Immature natural killer cell (primary cell): ENCODE results near the gene PHLDB1. TPM values are rescaled to one million over a fixed set of nuclear protein-coding genes. Genes with fewer than 3 reads are reported as not detected.

Experiments
- DNase-seq, 3 donors: peaks; one replicate each; pipeline ENCODE4 v3.0.0; 2022; ENCODE audit warnings: mixed read lengths in 1 of 3
- H3K27ac Mint-ChIP-seq, 6 donors: one replicate each; pipeline ENCODE4 v1.8.0; 2020; ENCODE audit warnings: mixed read lengths in 6 of 6, mild to moderate bottlenecking in 5 of 6, inconsistent platforms in 4 of 6, moderate library complexity in 3 of 6
- H3K27me3 Mint-ChIP-seq, 3 donors: one replicate each; pipeline ENCODE4 v1.8.0; 2020 to 2021; ENCODE audit warnings: low read depth in 3 of 3, mild to moderate bottlenecking in 3 of 3, mixed read lengths in 3 of 3, moderate library complexity in 3 of 3, inconsistent platforms in 1 of 3
- H3K36me3 Mint-ChIP-seq, 3 donors: one replicate each; pipeline ENCODE4 v1.8.0; 2020; ENCODE audit warnings: mixed read lengths in 3 of 3, inconsistent platforms in 2 of 3, mild to moderate bottlenecking in 2 of 3
- H3K4me1 Mint-ChIP-seq, 2 donors: one replicate each; pipeline ENCODE4 v1.8.0; 2020; ENCODE audit warnings: inconsistent platforms in 2 of 2, mild to moderate bottlenecking in 2 of 2, mixed read lengths in 2 of 2, moderate library complexity in 1 of 2
- H3K4me3 Mint-ChIP-seq, 5 donors: one replicate each; pipeline ENCODE4 v1.8.0; 2020; ENCODE audit warnings: mild to moderate bottlenecking in 5 of 5, mixed read lengths in 5 of 5, inconsistent platforms in 3 of 5, moderate library complexity in 3 of 5
- H3K9me3 Mint-ChIP-seq, 6 donors: one replicate each; pipeline ENCODE4 v1.8.0; 2020; ENCODE audit warnings: mild to moderate bottlenecking in 6 of 6, mixed read lengths in 6 of 6, inconsistent platforms in 4 of 6, moderate library complexity in 3 of 6
- polyA plus RNA-seq, 3 donors: library from polyadenylated mRNA; unstranded; fragments of 300-500 nt; fragmentation: Illumina TruSeq; gene quantifications; one replicate each; pipeline ENCODE4 v1.2.3, GENCODE V29; 2021

The PHLDB1 gene
- polyA plus RNA-seq, 3 donors from 2014 or later = 0.17 TPM; not detected in 2

GRCh38 chr11:118620529-118621070, 13.2 kb downstream of the PHLDB1 start:
- H3K27ac Mint-ChIP-seq = peak overlapping the region in 2 of 6 donors; percentile 24 to 46
- H3K36me3 Mint-ChIP-seq = no peaks in the 10 kb centered on the region
- H3K9me3 Mint-ChIP-seq = no peaks in the 10 kb centered on the region
- peaks cover 0 to 5% (median 5%) of the 10 kb centered on the region in 3 donors for H3K27me3 Mint-ChIP-seq
- no peak for DNase-seq
- peak overlapping the region; percentile 27 to 74 (median 68) for H3K4me3 Mint-ChIP-seq
- H3K4me1 Mint-ChIP-seq = peaks cover 12 to 13% of the 10 kb centered on the region in 2 donors

GRCh38 chr11:118621071-118621783, 13.8 kb downstream of the PHLDB1 start:
- peak in 2 of 3 donors; percentile 9 to 19 for DNase-seq
- H3K27ac Mint-ChIP-seq = peak overlapping the region in 1 of 6 donors; percentile 46
- no peaks in the 10 kb centered on the region for H3K9me3 Mint-ChIP-seq
- H3K27me3 Mint-ChIP-seq = peaks cover 2 to 5% (median 4%) of the 10 kb centered on the region in 3 donors
- peak overlapping the region; percentile 45 to 74 (median 68) for H3K4me3 Mint-ChIP-seq
- peaks cover 12 to 13% of the 10 kb centered on the region in 2 donors for H3K4me1 Mint-ChIP-seq
- H3K36me3 Mint-ChIP-seq = no peaks in the 10 kb centered on the region

GRCh38 chr11:118621784-118622375, 14.5 kb downstream of the PHLDB1 start:
- no peaks in the 10 kb centered on the region for H3K9me3 Mint-ChIP-seq
- H3K27me3 Mint-ChIP-seq = peaks cover 2 to 5% (median 3%) of the 10 kb centered on the region in 3 donors
- H3K4me1 Mint-ChIP-seq = peaks cover 12 to 13% of the 10 kb centered on the region in 2 donors

GRCh38 chr11:118622376-118623268, 15.2 kb downstream of the PHLDB1 start:
- Mint-ChIP-seq H3K27me3 (peaks cover 2 to 5% (median 3%) of the 10 kb centered on the region in 3 donors), H3K9me3 (no peaks in the 10 kb centered on the region), H3K27ac (no peak overlapping the region), H3K4me3 (peak overlapping the region in 1 of 5 donors; percentile 6), H3K4me1 (peaks cover 12 to 13% of the 10 kb centered on the region in 2 donors), H3K36me3 (no peaks in the 10 kb centered on the region)
- DNase-seq = no peak

More at GRCh38 chr11:118621784-118622375, 14.5 kb downstream of the PHLDB1 start:
- Mint-ChIP-seq H3K4me3 (peak overlapping the region; percentile 4 to 61 (median 55)), H3K36me3 (no peaks in the 10 kb centered on the region), H3K27ac (no peak overlapping the region)
- DNase-seq = no peak

- H3K4me3 Mint-ChIP-seq = no peak overlapping the region
- no peaks in the 10 kb centered on the region for H3K36me3 Mint-ChIP-seq
- peaks cover 2 to 5% (median 3%) of the 10 kb centered on the region in 3 donors for H3K27me3 Mint-ChIP-seq
- no peak overlapping the region for H3K27ac Mint-ChIP-seq
- no peaks in the 10 kb centered on the region for H3K9me3 Mint-ChIP-seq
- DNase-seq = no peak
- H3K4me1 Mint-ChIP-seq = peaks cover 12 to 13% of the 10 kb centered on the region in 2 donors
Measured at GRCh38 chr11:118623269-118623655, 15.8 kb downstream of the PHLDB1 start.

GRCh38 chr11:118625036-118625690, 17.7 kb downstream of the PHLDB1 start:
- H3K36me3 Mint-ChIP-seq = no peaks in the 10 kb centered on the region
- H3K4me3 Mint-ChIP-seq = no peak overlapping the region
- peaks cover 5 to 11% of the 10 kb centered on the region in 2 donors for H3K4me1 Mint-ChIP-seq
- no peak for DNase-seq
- H3K9me3 Mint-ChIP-seq = no peaks in the 10 kb centered on the region
- no peak overlapping the region for H3K27ac Mint-ChIP-seq
- H3K27me3 Mint-ChIP-seq = peaks cover 2 to 6% (median 3%) of the 10 kb centered on the region in 3 donors

GRCh38 chr11:118625976-118626375, 18.6 kb downstream of the PHLDB1 start:
- no peak overlapping the region for H3K4me3 Mint-ChIP-seq
- peaks cover 2 to 6% (median 3%) of the 10 kb centered on the region in 3 donors for H3K27me3 Mint-ChIP-seq
- H3K9me3 Mint-ChIP-seq = no peaks in the 10 kb centered on the region
- no peak overlapping the region for H3K27ac Mint-ChIP-seq
- H3K36me3 Mint-ChIP-seq = no peaks in the 10 kb centered on the region
- peaks cover 0 to 5% of the 10 kb centered on the region in 2 donors for H3K4me1 Mint-ChIP-seq
- no peak for DNase-seq

- peaks cover 0 to 4% (median 3%) of the 10 kb centered on the region in 3 donors for H3K27me3 Mint-ChIP-seq
- H3K36me3 Mint-ChIP-seq = no peaks in the 10 kb centered on the region
- H3K9me3 Mint-ChIP-seq = no peaks in the 10 kb centered on the region
- no peak overlapping the region for H3K27ac Mint-ChIP-seq
- no peaks in the 10 kb centered on the region for H3K4me1 Mint-ChIP-seq
- no peak overlapping the region for H3K4me3 Mint-ChIP-seq
- DNase-seq = no peak
Measured at GRCh38 chr11:118627566-118627965, 20.2 kb downstream of the PHLDB1 start.

GRCh38 chr11:118628031-118628430, 20.6 kb downstream of the PHLDB1 start:
- peaks cover 0 to 3% (median 2%) of the 10 kb centered on the region in 3 donors for H3K27me3 Mint-ChIP-seq
- H3K36me3 Mint-ChIP-seq = no peaks in the 10 kb centered on the region
- no peaks in the 10 kb centered on the region for H3K9me3 Mint-ChIP-seq
- DNase-seq = no peak
- no peak overlapping the region for H3K4me3 Mint-ChIP-seq
- no peak overlapping the region for H3K27ac Mint-ChIP-seq
- no peaks in the 10 kb centered on the region for H3K4me1 Mint-ChIP-seq

GRCh38 chr11:118628432-118628831, 21.0 kb downstream of the PHLDB1 start:
- no peak for DNase-seq
- Mint-ChIP-seq H3K4me1 (no peaks in the 10 kb centered on the region), H3K27ac (no peak overlapping the region), H3K27me3 (peaks cover 0 to 3% (median 2%) of the 10 kb centered on the region in 3 donors), H3K4me3 (no peak overlapping the region), H3K36me3 (no peaks in the 10 kb centered on the region), H3K9me3 (no peaks in the 10 kb centered on the region)

GRCh38 chr11:118628861-118629549, 21.6 kb downstream of the PHLDB1 start:
- Mint-ChIP-seq H3K4me3 (no peak overlapping the region), H3K27me3 (peaks cover 0 to 3% (median 2%) of the 10 kb centered on the region in 3 donors), H3K27ac (no peak overlapping the region), H3K36me3 (no peaks in the 10 kb centered on the region), H3K4me1 (no peaks in the 10 kb centered on the region), H3K9me3 (no peaks in the 10 kb centered on the region)
- no peak for DNase-seq

- Mint-ChIP-seq H3K36me3 (no peaks in the 10 kb centered on the region), H3K27me3 (peaks cover 0 to 3% (median 2%) of the 10 kb centered on the region in 3 donors), H3K9me3 (no peaks in the 10 kb centered on the region), H3K27ac (no peak overlapping the region), H3K4me3 (no peak overlapping the region), H3K4me1 (no peaks in the 10 kb centered on the region)
- no peak for DNase-seq
Measured at GRCh38 chr11:118629761-118630661, 22.6 kb downstream of the PHLDB1 start.
